Measurements from ENCODE around the gene GALM.
A peak's percentile ranks its signal among the peaks of the same experiment; 100 is the strongest.

The GALM gene

DNA sequence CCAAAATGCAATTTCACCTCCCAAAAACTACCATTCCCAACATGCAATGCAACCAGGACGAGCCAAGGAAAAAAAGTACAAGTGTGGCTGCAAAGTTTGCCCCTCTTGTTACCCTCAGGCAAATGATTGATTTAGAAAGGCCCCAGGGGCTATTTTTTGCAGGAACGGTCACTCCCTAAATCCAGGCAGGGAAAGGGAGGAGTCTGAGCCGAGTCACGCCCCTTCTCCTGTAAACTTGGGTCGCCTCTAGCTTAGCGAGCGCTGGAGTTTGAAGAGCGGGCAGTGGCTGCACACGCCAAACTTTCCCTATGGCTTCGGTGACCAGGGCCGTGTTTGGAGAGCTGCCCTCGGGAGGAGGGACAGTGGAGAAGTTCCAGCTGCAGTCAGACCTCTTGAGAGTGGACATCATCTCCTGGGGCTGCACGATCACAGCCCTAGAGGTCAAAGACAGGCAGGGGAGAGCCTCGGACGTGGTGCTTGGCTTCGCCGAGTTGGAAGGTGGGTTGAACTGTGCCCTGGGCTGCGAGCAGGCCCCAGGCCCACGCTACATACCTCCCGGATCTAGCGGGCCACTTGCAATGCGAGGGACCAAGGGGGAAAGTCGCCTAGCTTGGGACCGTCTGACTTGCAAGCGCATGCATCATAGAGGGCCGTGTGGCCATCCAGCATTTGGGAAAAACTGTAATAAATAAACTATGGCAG, at the start of gene GALM:
Gene GALM, plus strand, starts transcription at position 261 of the 702 bp plus-strand sequence. Its CDS starts 48 bp downstream, at position 309.
- no peak for TF ChIP-seq CTCF (IDR thresholded peaks at IDR 0.05)
- peak; percentile 87 to 96 for DNase-seq
- Histone ChIP-seq H3K27ac (peak within 1 kb of the TSS; percentile 66 to 73), H3K4me1 (peaks cover 0 to 36% (median 14%) of the 10 kb centered on the region in 4 donors), H3K4me3 (peak within 1 kb of the TSS; percentile 57 to 72), H3K36me3 (no peaks in the 10 kb centered on the region), H3K9me3 (no peaks in the 10 kb centered on the region), H3K27me3 (no peaks in the 10 kb centered on the region)
- intact Hi-C loops (cut with DNase I; ENCODE audit: low total_unique reads), result loop anchor here (5.0 kb wide), 1 partner anchor 64 kb away; the partner anchor contains the start of gene HNRNPLL

GRCh38 chr2:38617301-38617700, 48.6 kb upstream of the GALM start:
- no peak overlapping the region for H3K27ac ChIP-seq
- intact Hi-C loops (cut with DNase I; ENCODE audit: low total_unique reads), result no loop called here
- H3K4me1 ChIP-seq, result peaks cover 0 to 41% (median 10%) of the 10 kb centered on the region in 4 donors
- H3K9me3 ChIP-seq, result no peaks in the 10 kb centered on the region
- H3K36me3 ChIP-seq, result no peaks in the 10 kb centered on the region
- no peak for DNase-seq
- no peaks in the 10 kb centered on the region for H3K27me3 ChIP-seq
- no peak overlapping the region for H3K4me3 ChIP-seq
- TF ChIP-seq CTCF (IDR thresholded peaks at IDR 0.05), result no peak

DNA sequence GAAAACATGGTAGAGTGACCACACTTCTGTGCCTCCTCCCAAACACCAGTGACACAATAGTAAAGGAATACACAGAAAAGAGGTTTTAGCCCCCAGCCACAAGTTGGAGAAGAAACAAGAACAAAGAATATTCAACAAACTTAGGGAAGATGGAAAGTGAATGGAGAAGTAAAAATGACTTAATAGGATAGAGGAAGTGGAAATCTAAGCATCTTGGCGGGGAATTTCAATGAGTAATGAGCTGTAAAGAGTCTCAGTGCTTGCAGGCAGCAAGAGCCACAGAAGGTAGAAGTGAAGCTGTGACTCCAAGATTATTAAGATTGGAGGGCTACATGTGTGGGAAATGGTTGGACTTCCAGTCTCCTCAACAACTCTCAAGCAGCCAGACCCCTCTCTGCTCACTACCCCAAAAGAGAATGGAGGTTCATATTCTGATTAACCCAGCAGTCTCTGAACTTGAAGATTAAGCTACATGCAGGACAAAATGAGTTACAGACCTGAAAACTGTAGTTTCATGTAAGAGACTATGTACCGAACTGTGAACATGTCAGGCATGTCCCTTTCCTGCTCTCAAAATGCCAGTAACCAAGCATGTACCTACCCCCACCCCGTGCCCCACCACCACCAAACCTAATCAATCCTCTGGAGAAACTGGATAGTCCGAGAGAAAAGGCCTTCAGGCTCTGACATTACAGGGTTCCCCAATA, 46.3 kb upstream of the GALM start:
- H3K4me3 ChIP-seq, result no peak overlapping the region
- no peak for TF ChIP-seq CTCF (IDR thresholded peaks at IDR 0.05)
- H3K27ac ChIP-seq, result peak overlapping the region; percentile 29 to 63

GRCh38 chr2:38620282-38620977, 45.5 kb upstream of the GALM start:
- peak overlapping the region; percentile 29 to 63 for H3K27ac ChIP-seq
- intact Hi-C loops (cut with DNase I; ENCODE audit: low total_unique reads), result no loop called here
- no peak overlapping the region for H3K4me3 ChIP-seq
- no peak for TF ChIP-seq CTCF (IDR thresholded peaks at IDR 0.05)
- DNase-seq, result no peak
- peaks cover 0 to 31% (median 7%) of the 10 kb centered on the region in 4 donors for H3K4me1 ChIP-seq
- no peaks in the 10 kb centered on the region for H3K27me3 ChIP-seq
- H3K9me3 ChIP-seq, result no peaks in the 10 kb centered on the region
- H3K36me3 ChIP-seq, result no peaks in the 10 kb centered on the region

More for the DNA sequence above, 46.3 kb upstream of the GALM start:
- Histone ChIP-seq H3K36me3 (no peaks in the 10 kb centered on the region), H3K27me3 (no peaks in the 10 kb centered on the region), H3K4me1 (peaks cover 0 to 39% (median 10%) of the 10 kb centered on the region in 4 donors), H3K9me3 (no peaks in the 10 kb centered on the region)
- intact Hi-C loops (cut with DNase I; ENCODE audit: low total_unique reads), result no loop called here
- no peak for DNase-seq

- no peak overlapping the region for H3K4me3 ChIP-seq
- H3K27ac ChIP-seq, result no peak overlapping the region
- peaks cover 0 to 26% (median 7%) of the 10 kb centered on the region in 4 donors for H3K4me1 ChIP-seq
- H3K9me3 ChIP-seq, result no peaks in the 10 kb centered on the region
- TF ChIP-seq CTCF (IDR thresholded peaks at IDR 0.05), result no peak
- no peaks in the 10 kb centered on the region for H3K36me3 ChIP-seq
- H3K27me3 ChIP-seq, result no peaks in the 10 kb centered on the region
- DNase-seq, result no peak
- intact Hi-C loops (cut with DNase I; ENCODE audit: low total_unique reads), result no loop called here
Measured at GRCh38 chr2:38621018-38621417, 44.9 kb upstream of the GALM start.
